Suprapubic skin (tissue), 4 donors: Measurements from ENCODE around the gene PRSS1. TPM values are rescaled to one million over a fixed set of nuclear protein-coding genes. Genes with fewer than 3 reads are reported as not detected.
"Not testable (repeated sequence)": the region's sequence is repeated elsewhere in the genome, so short reads cannot be mapped to it uniquely, and the experiment has no call there.

Source experiments
- DNase-seq, 2 donors: peaks; one replicate each; pipeline ENCODE4 v3.0.0-alpha.2; 2019; ENCODE audit warnings: low spot score in 2 of 2
- H3K27ac ChIP-seq: fragments of 200-600 bp; sonication (generic); one replicate; pipeline ENCODE4 v1.5.1; 2019
- H3K27me3 ChIP-seq: fragments of 200-600 bp; sonication (generic); one replicate; pipeline ENCODE4 v1.5.1; 2019
- H3K36me3 ChIP-seq: fragments of 200-600 bp; sonication (generic); one replicate; pipeline ENCODE4 v1.5.1; 2019
- H3K4me1 ChIP-seq: fragments of 200-600 bp; sonication (generic); one replicate; pipeline ENCODE4 v1.5.1; 2019
- H3K4me3 ChIP-seq: fragments of 200-600 bp; sonication (generic); one replicate; pipeline ENCODE4 v1.5.1; 2019; ENCODE audit warnings: mild to moderate bottlenecking
- H3K9me3 ChIP-seq: fragments of 200-600 bp; sonication (generic); one replicate; pipeline ENCODE4 v1.5.1; 2019
- CTCF ChIP-seq, 2 donors: fragments of 200-600 bp in 1 of 2; fragments of 450-650 bp in 1 of 2; sonication (generic) in 1 of 2; IDR thresholded peaks; one replicate each; pipeline ENCODE4 v1.5.1; 2016 to 2019; ENCODE audit warnings: antibody characterized with exemption in 2 of 2, mild to moderate bottlenecking in 1 of 2, moderate library complexity in 1 of 2
- EP300 ChIP-seq: sonication (generic); formaldehyde crosslinking; IDR thresholded peaks from one replicate; pipeline ENCODE4 v1.6.1; 2017; ENCODE audit warnings: antibody characterized with exemption
- POLR2A ChIP-seq, 2 donors: fragments of 450-650 bp; IDR thresholded peaks; one replicate each; pipeline ENCODE4 v1.6.1; 2017; ENCODE audit warnings: antibody characterized with exemption in 2 of 2, mild to moderate bottlenecking in 2 of 2, moderate library complexity in 2 of 2
- POLR2AphosphoS5 ChIP-seq, 3 donors: sonication (generic); formaldehyde crosslinking; IDR thresholded peaks; one replicate each; pipeline ENCODE4 v1.6.1; 2017; ENCODE audit warnings: antibody characterized with exemption in 3 of 3
- WGBS: methylation state at CpG from one replicate; pipeline ENCODE4 v1.1.5; 2018; 5-methylcytosine and 5-hydroxymethylcytosine counted together
- total RNA-seq, 4 donors: library from RNA; depleted of rRNA; stranded (reverse); fragments of >200 nt; gene quantifications; one replicate each; pipeline ENCODE4 v1.1.0, GENCODE V29; 2016

The PRSS1 gene
- total RNA-seq, 4 donors from 2014 or later = not detected

GRCh38 chr7:142754681-142755575, 5.7 kb downstream of the PRSS1 start:
- Histone ChIP-seq H3K36me3 (no peaks in the 10 kb centered on the region), H3K27me3 (no peaks in the 10 kb centered on the region), H3K4me1 (no peaks in the 10 kb centered on the region), H3K27ac (no peak overlapping the region), H3K9me3 (peaks cover 3% of the 10 kb centered on the region), H3K4me3 (no peak overlapping the region)
- no peak for DNase-seq
- TF ChIP-seq CTCF (IDR thresholded peaks at IDR 0.05) (no peak), EP300 (no peak), POLR2AphosphoS5 (IDR thresholded peaks at IDR 0.05) (no peak), POLR2A (IDR thresholded peaks at IDR 0.05) (no peak)
- WGBS = 67% methylated on average over 10 of the region's 10 CpGs

- H3K27me3 ChIP-seq, H3K4me1 ChIP-seq, H3K36me3 ChIP-seq, H3K4me3 ChIP-seq, DNase-seq, H3K9me3 ChIP-seq, H3K27ac ChIP-seq: not testable (repeated sequence)
- WGBS = 69% methylated on average over 3 of the region's 3 CpGs
Measured at GRCh38 chr7:142758312-142758711, 9.0 kb downstream of the PRSS1 start.

GRCh38 chr7:142759433-142759832, 10.2 kb downstream of the PRSS1 start:
- Histone ChIP-seq H3K36me3 (no peaks in the 10 kb centered on the region), H3K27me3 (no peaks in the 10 kb centered on the region), H3K27ac (no peak overlapping the region), H3K4me3 (no peak overlapping the region), H3K4me1 (no peaks in the 10 kb centered on the region), H3K9me3 (peaks cover 3% of the 10 kb centered on the region)
- WGBS = 100% methylated on average over 1 of the region's 1 CpG
- DNase-seq = no peak
- TF ChIP-seq POLR2AphosphoS5 (IDR thresholded peaks at IDR 0.05) = no peak
- no peak for TF ChIP-seq POLR2A (IDR thresholded peaks at IDR 0.05)
- no peak for TF ChIP-seq EP300
- no peak for TF ChIP-seq CTCF (IDR thresholded peaks at IDR 0.05)

GRCh38 chr7:142760071-142760642, 10.9 kb downstream of the PRSS1 start:
- DNase-seq = no peak
- Histone ChIP-seq H3K4me1 (no peaks in the 10 kb centered on the region), H3K27me3 (no peaks in the 10 kb centered on the region), H3K9me3 (peaks cover 3% of the 10 kb centered on the region), H3K36me3 (no peaks in the 10 kb centered on the region), H3K4me3 (no peak overlapping the region), H3K27ac (no peak overlapping the region)
- TF ChIP-seq POLR2A (IDR thresholded peaks at IDR 0.05) = no peak
- no peak for TF ChIP-seq EP300
- TF ChIP-seq POLR2AphosphoS5 (IDR thresholded peaks at IDR 0.05) = no peak
- TF ChIP-seq CTCF (IDR thresholded peaks at IDR 0.05) = no peak
- WGBS = 75% methylated on average over 5 of the region's 5 CpGs

GRCh38 chr7:142761606-142762005, 12.3 kb downstream of the PRSS1 start:
- DNase-seq, H3K4me1 ChIP-seq, H3K27me3 ChIP-seq, H3K27ac ChIP-seq, H3K9me3 ChIP-seq, H3K36me3 ChIP-seq, H3K4me3 ChIP-seq: not testable (repeated sequence)
- 47% methylated on average over 2 of the region's 2 CpGs for WGBS

- Histone ChIP-seq H3K36me3 (no peaks in the 10 kb centered on the region), H3K27ac (no peak overlapping the region), H3K27me3 (no peaks in the 10 kb centered on the region), H3K4me1 (no peaks in the 10 kb centered on the region), H3K4me3 (no peak overlapping the region), H3K9me3 (no peaks in the 10 kb centered on the region)
- no peak for DNase-seq
- TF ChIP-seq POLR2AphosphoS5 (IDR thresholded peaks at IDR 0.05) = no peak
- no peak for TF ChIP-seq EP300
- no peak for TF ChIP-seq CTCF (IDR thresholded peaks at IDR 0.05)
- TF ChIP-seq POLR2A (IDR thresholded peaks at IDR 0.05) = no peak
- 92% methylated on average over 1 of the region's 1 CpG for WGBS
Measured at GRCh38 chr7:142762104-142762503, 12.8 kb downstream of the PRSS1 start.
